ENCODE measurements around the gene XIRP1. TPM values are rescaled to one million over a fixed set of nuclear protein-coding genes. Genes with fewer than 3 reads are reported as not detected.
A peak's percentile ranks its signal among the peaks of the same experiment; 100 is the strongest.

XIRP1 gene
- total RNA-seq, 1 donor from 2014 or later = 11.8 TPM

- no peak for DNase-seq
These were observed 28.0 kb downstream of the XIRP1 start for GRCh38 chr3:39164414-39164813.

- no peak for DNase-seq
These were observed 34.2 kb downstream of the XIRP1 start for GRCh38 chr3:39158148-39158715.

GRCh38 chr3:39157359-39157758 is 35.0 kb downstream of the XIRP1 start:
- no peak for DNase-seq

GRCh38 chr3:39156421-39156820 is 36.0 kb downstream of the XIRP1 start:
- peak; percentile 82 for DNase-seq

- no peak for DNase-seq
These were observed 37.9 kb downstream of the XIRP1 start for GRCh38 chr3:39154280-39155021.

GRCh38 chr3:39153977-39154279 is 38.5 kb downstream of the XIRP1 start:
- no peak for DNase-seq

- DNase-seq = peak; percentile 88
These were observed 41.4 kb downstream of the XIRP1 start for GRCh38 chr3:39150803-39151631.

- no peak for DNase-seq
These were observed 42.1 kb downstream of the XIRP1 start for GRCh38 chr3:39150148-39150802.

- no peak for DNase-seq
These were observed 42.8 kb downstream of the XIRP1 start for GRCh38 chr3:39149498-39150147.

GRCh38 chr3:39149059-39149455 is 43.3 kb downstream of the XIRP1 start:
- no peak for DNase-seq

- no peak for DNase-seq
These were observed 43.8 kb downstream of the XIRP1 start for GRCh38 chr3:39148435-39149058.

GRCh38 chr3:39147711-39148434 is 44.5 kb downstream of the XIRP1 start:
- DNase-seq = peak; percentile 26

- DNase-seq = peak; percentile 74
These were observed 45.5 kb downstream of the XIRP1 start for GRCh38 chr3:39146611-39147591.

- no peak for DNase-seq
These were observed 46.3 kb downstream of the XIRP1 start for GRCh38 chr3:39146083-39146501.

GRCh38 chr3:39144748-39145380 is 47.5 kb downstream of the XIRP1 start:
- no peak for DNase-seq

- no peak for DNase-seq
These were observed 48.2 kb downstream of the XIRP1 start for GRCh38 chr3:39144095-39144747.

GRCh38 chr3:39143051-39143885 is 49.1 kb downstream of the XIRP1 start:
- DNase-seq = no peak

GRCh38 chr3:39142067-39142466 is 50.3 kb downstream of the XIRP1 start:
- DNase-seq = no peak
